Thyroid gland (tissue), 4 donors: ENCODE data around the gene RNF213. TPM values are rescaled to one million over a fixed set of nuclear protein-coding genes. Genes with fewer than 3 reads are reported as not detected.

Experiments used
- DNase-seq, 2 donors: peaks; one replicate each; pipeline ENCODE4 v3.0.0-alpha.2; 2019
- H3K27ac ChIP-seq, 3 donors: fragments of 200-600 bp; sonication (generic); 1 replicate in 2 of 3; 2 replicates in 1 of 3; pipeline ENCODE4 v1.5.1; 2016 to 2019; ENCODE audit warnings: mild to moderate bottlenecking in 1 of 3, moderate library complexity in 1 of 3
- H3K27me3 ChIP-seq: fragments of 200-600 bp; sonication (generic); one replicate; pipeline ENCODE4 v1.5.1; 2019
- H3K36me3 ChIP-seq, 2 donors: fragments of 200-600 bp; sonication (generic); one replicate each; pipeline ENCODE4 v1.5.1; 2016 to 2019
- H3K4me1 ChIP-seq, 2 donors: fragments of 200-600 bp; sonication (generic); one replicate each; pipeline ENCODE4 v1.5.1; 2017 to 2019
- H3K4me3 ChIP-seq, 3 donors: fragments of 200-600 bp; sonication (generic); replicated peaks in 1 of 3; 1 replicate in 2 of 3; 2 replicates in 1 of 3; pipeline ENCODE4 v1.5.1; 2016; ENCODE audit warnings: mild to moderate bottlenecking in 1 of 3
- H3K9me3 ChIP-seq: fragments of 200-600 bp; sonication (generic); one replicate; pipeline ENCODE4 v1.5.1; 2017
- CTCF ChIP-seq, 6 experiments: fragments of 200-600 bp in 3 of 6; fragments of 450-650 bp in 3 of 6; sonication (generic) in 3 of 6; IDR thresholded peaks; one replicate each; pipeline ENCODE4 v1.5.1; 2016 to 2019; ENCODE audit warnings: antibody characterized with exemption in 6 of 6, mild to moderate bottlenecking in 2 of 6, inconsistent platforms in 1 of 6, moderate library complexity in 1 of 6
- POLR2A ChIP-seq, 2 donors: fragments of 450-650 bp; IDR thresholded peaks; one replicate each; pipeline ENCODE4 v1.6.1; 2017; ENCODE audit warnings: antibody characterized with exemption in 2 of 2, mild to moderate bottlenecking in 2 of 2, moderate library complexity in 1 of 2
- WGBS, 2 donors: methylation state at CpG; one replicate each; pipeline ENCODE4 v1.1.5; 2017; 5-methylcytosine and 5-hydroxymethylcytosine counted together
- intact Hi-C: fragments of 100-400 bp; cut with DNase I; formaldehyde crosslinking; loops from one replicate; pipeline ENCODE4 v1.15.1; 2023
- total RNA-seq, 4 donors: library from RNA; depleted of rRNA; stranded (reverse); fragments of >200 nt; gene quantifications; one replicate each; pipeline ENCODE4 v1.2.3, GENCODE V29; 2016

RNF213 gene
- total RNA-seq, 4 donors from 2014 or later = 107 to 245 (median 187) TPM

GRCh38 chr17:80414508-80414802 lies 153.8 kb downstream of the RNF213 start:
- H3K27me3 ChIP-seq = no peaks in the 10 kb centered on the region
- peak in 1 of 2 donors; percentile 13 for DNase-seq

GRCh38 chr17:80414803-80415625 lies 154.4 kb downstream of the RNF213 start, which contains the start of gene ENDOV:
Gene ENDOV, plus strand, starts transcription at chr17:80415167. Its CDS starts 28 bp downstream, at chr17:80415195.
- intact Hi-C loops = no loop called here
- WGBS, 2 donors = 0 to 1% methylated on average over 4 to 47 of the region's 97 CpGs
- Histone ChIP-seq H3K27me3 (no peaks in the 10 kb centered on the region), H3K9me3 (no peaks in the 10 kb centered on the region), H3K27ac (peak within 1 kb of the TSS; percentile 95 to 99 (median 98)), H3K4me1 (peaks cover 16 to 23% of the 10 kb centered on the region in 2 donors), H3K4me3 (peak within 1 kb of the TSS; percentile 49 to 94 (median 94)), H3K36me3 (no peaks in the 10 kb centered on the region)
- DNase-seq = peak; percentile 94 to 96
- peak in 1 of 2 donors; percentile 65 for TF ChIP-seq POLR2A (IDR thresholded peaks at IDR 0.05)
- no peak for TF ChIP-seq CTCF (IDR thresholded peaks at IDR 0.05)

More at GRCh38 chr17:80414508-80414802, 153.8 kb downstream of the RNF213 start:
- H3K36me3 ChIP-seq = no peaks in the 10 kb centered on the region
- peak overlapping the region in 2 of 3 donors; percentile 95 to 98 for H3K27ac ChIP-seq
- no peak for TF ChIP-seq POLR2A (IDR thresholded peaks at IDR 0.05)
- peak in 1 of 6 experiments; percentile 8 for TF ChIP-seq CTCF (IDR thresholded peaks at IDR 0.05)
- no peaks in the 10 kb centered on the region for H3K9me3 ChIP-seq
- intact Hi-C loops = no loop called here
- H3K4me3 ChIP-seq = peak overlapping the region; percentile 49 to 94 (median 94)
- H3K4me1 ChIP-seq = peaks cover 16 to 23% of the 10 kb centered on the region in 2 donors
- WGBS, 2 donors = 0% methylated on average over 9 to 10 of the region's 15 CpGs

- TF ChIP-seq CTCF (IDR thresholded peaks at IDR 0.05) (no peak), POLR2A (IDR thresholded peaks at IDR 0.05) (no peak)
- no peak for DNase-seq
Observed at GRCh38 chr17:80415626-80416137, 155.0 kb downstream of the RNF213 start.

GRCh38 chr17:80416260-80416939 lies 155.7 kb downstream of the RNF213 start:
- WGBS, 2 donors = 74 to 89% methylated on average over 7 of the region's 7 CpGs
- peaks cover 16 to 23% of the 10 kb centered on the region in 2 donors for H3K4me1 ChIP-seq
- intact Hi-C loops = no loop called here
- no peak for DNase-seq
- no peaks in the 10 kb centered on the region for H3K27me3 ChIP-seq
- TF ChIP-seq POLR2A (IDR thresholded peaks at IDR 0.05) (no peak), CTCF (IDR thresholded peaks at IDR 0.05) (no peak)
- H3K27ac ChIP-seq = no peak overlapping the region
- no peaks in the 10 kb centered on the region for H3K9me3 ChIP-seq
- no peak overlapping the region for H3K4me3 ChIP-seq
- H3K36me3 ChIP-seq = no peaks in the 10 kb centered on the region

More at GRCh38 chr17:80415626-80416137, 155.0 kb downstream of the RNF213 start:
- peak overlapping the region; percentile 49 to 94 (median 94) for H3K4me3 ChIP-seq
- intact Hi-C loops = no loop called here
- H3K9me3 ChIP-seq = no peaks in the 10 kb centered on the region
- H3K27me3 ChIP-seq = no peaks in the 10 kb centered on the region
- 35 to 41% methylated on average over 5 to 11 of the region's 39 CpGs for WGBS, 2 donors
- H3K27ac ChIP-seq = peak overlapping the region; percentile 95 to 99 (median 98)
- no peaks in the 10 kb centered on the region for H3K36me3 ChIP-seq
- peaks cover 16 to 23% of the 10 kb centered on the region in 2 donors for H3K4me1 ChIP-seq
